ENCODE results near the gene NATD1.

GRCh38 chr17:21279198-21279535 lies 26.0 kb upstream of the NATD1 start:
- TF ChIP-seq, protein P1, sequence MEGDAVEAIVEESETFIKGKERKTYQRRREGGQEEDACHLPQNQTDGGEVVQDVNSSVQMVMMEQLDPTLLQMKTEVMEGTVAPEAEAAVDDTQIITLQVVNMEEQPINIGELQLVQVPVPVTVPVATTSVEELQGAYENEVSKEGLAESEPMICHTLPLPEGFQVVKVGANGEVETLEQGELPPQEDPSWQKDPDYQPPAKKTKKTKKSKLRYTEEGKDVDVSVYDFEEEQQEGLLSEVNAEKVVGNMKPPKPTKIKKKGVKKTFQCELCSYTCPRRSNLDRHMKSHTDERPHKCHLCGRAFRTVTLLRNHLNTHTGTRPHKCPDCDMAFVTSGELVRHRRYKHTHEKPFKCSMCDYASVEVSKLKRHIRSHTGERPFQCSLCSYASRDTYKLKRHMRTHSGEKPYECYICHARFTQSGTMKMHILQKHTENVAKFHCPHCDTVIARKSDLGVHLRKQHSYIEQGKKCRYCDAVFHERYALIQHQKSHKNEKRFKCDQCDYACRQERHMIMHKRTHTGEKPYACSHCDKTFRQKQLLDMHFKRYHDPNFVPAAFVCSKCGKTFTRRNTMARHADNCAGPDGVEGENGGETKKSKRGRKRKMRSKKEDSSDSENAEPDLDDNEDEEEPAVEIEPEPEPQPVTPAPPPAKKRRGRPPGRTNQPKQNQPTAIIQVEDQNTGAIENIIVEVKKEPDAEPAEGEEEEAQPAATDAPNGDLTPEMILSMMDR (IDR thresholded peaks at IDR 0.05), result no peak
- no peak for TF ChIP-seq POLR2A (IDR thresholded peaks at IDR 0.05)
